H1 (cell line): ENCODE measurements around the gene CYP46A1. TPM values are rescaled to one million over a fixed set of nuclear protein-coding genes. Genes with fewer than 3 reads are reported as not detected.

Experiments used
- CTCF ChIA-PET: fragments of 300-600 bp; sonication (Branson Sonifier 250); formaldehyde crosslinking; loops from one replicate; lab custom pipeline; 2021; ENCODE audit not compliant: partially characterized antibody; lab: Charles Lee
- POLR2A ChIA-PET: fragments of 300-600 bp; sonication (Branson Sonifier 250); formaldehyde crosslinking; loops from one replicate; lab custom pipeline; 2021; ENCODE audit warnings: inconsistent platforms; ENCODE audit not compliant: partially characterized antibody; lab: Charles Lee
- DNase-seq, 2 experiments: peaks; one replicate each; pipeline versions ENCODE4 v3.0.0 to v3.0.0-alpha.2; 2010 to 2022; ENCODE audit warnings: low spot score in 2 of 2, low read depth in 1 of 2, mixed read lengths in 1 of 2
- FAIRE-seq: peaks from 2 replicates; lab custom pipeline; 2011; peaks lifted over from hg19 to GRCh38; lab: Jason Lieb, UNC
- H2AFZ ChIP-seq: 2 replicates; pipeline ENCODE4 v1.8.1; 2012; ENCODE audit warnings: low read length, inconsistent platforms
- H2AK5ac ChIP-seq: 2 replicates; pipeline ENCODE4 v1.6.1; 2013; ENCODE audit warnings: low read depth, low read length
- H2BK120ac ChIP-seq: replicated peaks from 2 replicates; pipeline ENCODE3; 2013; ENCODE audit warnings: low read depth, low read length, inconsistent platforms
- H2BK12ac ChIP-seq: 2 replicates; pipeline ENCODE4 v1.6.1; 2013; ENCODE audit warnings: low read depth, low read length
- H2BK15ac ChIP-seq: 2 replicates; pipeline ENCODE4 v1.6.1; 2013; ENCODE audit warnings: low read length
- H2BK20ac ChIP-seq: 2 replicates; pipeline ENCODE4 v1.6.1; 2013; ENCODE audit warnings: low read length
- H2BK5ac ChIP-seq: 2 replicates; pipeline ENCODE4 v1.6.1; 2013; ENCODE audit warnings: low read depth, low read length
- H3K14ac ChIP-seq: 2 replicates; pipeline ENCODE4 v1.6.1; 2013; ENCODE audit warnings: inconsistent platforms; ENCODE audit not compliant: insufficient read length
- H3K18ac ChIP-seq: 2 replicates; pipeline ENCODE4 v1.6.1; 2013; ENCODE audit warnings: low read length; ENCODE audit errors: extremely low read depth
- H3K23ac ChIP-seq: 2 replicates; pipeline ENCODE4 v1.6.1; 2013; ENCODE audit warnings: inconsistent platforms; ENCODE audit not compliant: insufficient read length
- H3K23me2 ChIP-seq: 2 replicates; pipeline ENCODE4 v1.6.1; 2013; ENCODE audit warnings: low read depth, low read length
- H3K27ac ChIP-seq: 2 replicates; pipeline ENCODE4 v1.6.1; 2011; ENCODE audit warnings: low read depth, low read length, inconsistent platforms
- H3K27me3 ChIP-seq, 4 experiments: replicated peaks in 1 of 4; 1 replicate in 1 of 4; 2 replicates in 3 of 4; pipeline versions ENCODE4 v1.6.1 to v1.8.1; 2011 to 2013; ENCODE audit warnings: low read length in 3 of 4, mild to moderate bottlenecking in 3 of 4, inconsistent platforms in 2 of 4, mixed read lengths in 2 of 4, moderate library complexity in 1 of 4; ENCODE audit not compliant: control insufficient read depth in 3 of 4, insufficient read depth in 3 of 4; ENCODE audit errors: extremely low read depth in 1 of 4
- H3K36me3 ChIP-seq, 4 experiments: 2 replicates each; pipeline versions ENCODE4 v1.6.1 to v1.8.1; 2011 to 2013; ENCODE audit warnings: mild to moderate bottlenecking in 4 of 4, low read length in 3 of 4, moderate library complexity in 2 of 4, control low read depth in 1 of 4, inconsistent platforms in 1 of 4; ENCODE audit not compliant: insufficient read depth in 4 of 4, control insufficient read depth in 2 of 4
- H3K4ac ChIP-seq: replicated peaks from 2 replicates; pipeline ENCODE3; 2013; ENCODE audit warnings: low read length, low read depth, mixed read lengths, inconsistent platforms; ENCODE audit not compliant: insufficient read length
- H3K4me1 ChIP-seq, 4 experiments: replicated peaks in 1 of 4; 1 replicate in 1 of 4; 2 replicates in 3 of 4; pipeline versions ENCODE4 v1.6.1 to v1.8.1; 2011 to 2013; ENCODE audit warnings: low read length in 3 of 4, inconsistent platforms in 2 of 4, mixed read lengths in 1 of 4; ENCODE audit not compliant: insufficient read depth in 4 of 4, control insufficient read depth in 3 of 4
- H3K4me2 ChIP-seq, 2 experiments: 2 replicates each; pipeline versions ENCODE4 v1.6.1 to v1.8.1; 2011 to 2013; ENCODE audit warnings: low read depth in 2 of 2, low read length in 2 of 2, control low read depth in 1 of 2, inconsistent platforms in 1 of 2, mild to moderate bottlenecking in 1 of 2; ENCODE audit not compliant: insufficient read depth in 1 of 2
- H3K4me3 ChIP-seq, 4 experiments: fragments of 200-600, 300-600 bp in 1 of 4; sonication (generic), shearing (Covaris generic), sonication (Bioruptor Twin) in 1 of 4; 2 replicates each; pipeline versions ENCODE4 v1.5.1 to v1.8.1; 2011 to 2016; ENCODE audit warnings: low read length in 4 of 4, low read depth in 3 of 4, control low read depth in 2 of 4, inconsistent platforms in 2 of 4, mild to moderate bottlenecking in 2 of 4, mixed read lengths in 1 of 4, moderate library complexity in 1 of 4; ENCODE audit not compliant: insufficient read depth in 2 of 4; ENCODE audit errors: extremely low read depth in 1 of 4
- H3K56ac ChIP-seq: replicated peaks from 2 replicates; pipeline ENCODE3; 2013; ENCODE audit warnings: low read depth, mild to moderate bottlenecking, mixed read lengths, low read length, inconsistent platforms; ENCODE audit not compliant: insufficient read length
- H3K79me1 ChIP-seq: 2 replicates; pipeline ENCODE4 v1.6.1; 2013; ENCODE audit warnings: low read depth, low read length, control low read depth
- H3K79me2 ChIP-seq, 2 experiments: 2 replicates each; pipeline versions ENCODE4 v1.6.1 to v1.8.1; 2012 to 2013; ENCODE audit warnings: low read length in 2 of 2, mild to moderate bottlenecking in 2 of 2, inconsistent platforms in 1 of 2; ENCODE audit not compliant: insufficient read depth in 2 of 2, control insufficient read depth in 1 of 2
- H3K9ac ChIP-seq, 4 experiments: replicated peaks in 1 of 4; 1 replicate in 1 of 4; 2 replicates in 3 of 4; pipeline versions ENCODE4 v1.6.1 to v1.8.1; 2011 to 2013; ENCODE audit warnings: low read depth in 3 of 4, low read length in 3 of 4, control low read depth in 2 of 4, mild to moderate bottlenecking in 2 of 4, moderate library complexity in 2 of 4, inconsistent platforms in 1 of 4; ENCODE audit errors: extremely low read depth in 1 of 4
- H3K9me3 ChIP-seq, 2 experiments: 2 replicates each; pipeline versions ENCODE4 v1.6.1 to v1.8.1; 2012 to 2013; ENCODE audit warnings: mild to moderate bottlenecking in 2 of 2, moderate library complexity in 2 of 2, control low read depth in 1 of 2, inconsistent platforms in 1 of 2, low read depth in 1 of 2, low read length in 1 of 2, mixed read lengths in 1 of 2; ENCODE audit not compliant: insufficient read depth in 2 of 2
- H4K20me1 ChIP-seq, 2 experiments: replicated peaks in 1 of 2; 2 replicates each; pipeline versions ENCODE3 to v1.8.1; 2011 to 2013; ENCODE audit warnings: inconsistent platforms in 2 of 2, low read length in 2 of 2, mild to moderate bottlenecking in 1 of 2; ENCODE audit not compliant: insufficient read depth in 2 of 2, control insufficient read depth in 1 of 2
- H4K5ac ChIP-seq: 2 replicates; pipeline ENCODE4 v1.6.1; 2013; ENCODE audit warnings: low read length, low read depth, mixed read lengths, inconsistent platforms; ENCODE audit not compliant: insufficient read length
- H4K8ac ChIP-seq: 2 replicates; pipeline ENCODE4 v1.8.0; 2013; ENCODE audit warnings: mild to moderate bottlenecking, moderate library complexity, low read length, inconsistent platforms; ENCODE audit not compliant: insufficient read depth; ENCODE audit errors: extremely low read depth
- H4K91ac ChIP-seq: replicated peaks from 2 replicates; pipeline ENCODE3; 2013; ENCODE audit warnings: low read length, mixed read lengths, inconsistent platforms; ENCODE audit not compliant: insufficient read length
- ASH2L ChIP-seq: fragments of 200-600, 300-600 bp; sonication (generic); IDR thresholded peaks from one replicate; pipeline ENCODE4 v1.7.1; 2017; ENCODE audit warnings: low read length
- BACH1 ChIP-seq: IDR thresholded peaks from 2 replicates; pipeline ENCODE4 v1.6.1; 2012; ENCODE audit warnings: low read length, improper control_type of control experiment
- CBX5 ChIP-seq: fragments of 300-800, 300-1000 bp; sonication (generic); IDR thresholded peaks from 2 replicates; pipeline ENCODE4 v1.7.1; 2016; ENCODE audit warnings: antibody characterized with exemption, low read length, low read depth
- CREB1 ChIP-seq: IDR thresholded peaks from 2 replicates; pipeline ENCODE4 v1.6.1; 2012; ENCODE audit warnings: inconsistent platforms
- HDAC6 ChIP-seq: IDR thresholded peaks from one replicate; pipeline ENCODE4 v1.7.1; 2012; ENCODE audit warnings: low read depth, mild to moderate bottlenecking, inconsistent platforms, low read length, moderate library complexity
- JUN ChIP-seq: IDR thresholded peaks from 2 replicates; pipeline ENCODE4 v1.6.1; 2011; ENCODE audit warnings: low read depth, mild to moderate bottlenecking, improper control_type of control experiment, low read length
- JUND ChIP-seq: IDR thresholded peaks from 2 replicates; pipeline ENCODE4 v1.6.1; 2011; ENCODE audit warnings: mild to moderate bottlenecking, improper control_type of control experiment, low read length
- KDM4A ChIP-seq: IDR thresholded peaks from one replicate; pipeline ENCODE4 v1.7.1; 2012; ENCODE audit warnings: low read depth, mild to moderate bottlenecking, moderate library complexity, low read length, inconsistent platforms; ENCODE audit not compliant: severe bottlenecking
- MAFK ChIP-seq: IDR thresholded peaks from 2 replicates; pipeline ENCODE4 v1.6.1; 2012; ENCODE audit warnings: low read depth, mild to moderate bottlenecking, improper control_type of control experiment, low read length
- POU5F1 ChIP-seq: IDR thresholded peaks from 2 replicates; pipeline ENCODE4 v1.6.1; 2011; ENCODE audit warnings: low read depth, mild to moderate bottlenecking, low read length, moderate library complexity
- SP1 ChIP-seq: IDR thresholded peaks from 2 replicates; pipeline ENCODE4 v1.6.1; 2011; ENCODE audit warnings: low read depth, low read length
- SP4 ChIP-seq: IDR thresholded peaks from 2 replicates; pipeline ENCODE4 v1.6.1; 2012; ENCODE audit warnings: low read length, inconsistent platforms
- TBP ChIP-seq: IDR thresholded peaks from 2 replicates; pipeline ENCODE4 v1.6.1; 2011; ENCODE audit warnings: low read depth, low read length, improper control_type of control experiment
- TEAD4 ChIP-seq: IDR thresholded peaks from 2 replicates; pipeline ENCODE4 v1.6.1; 2012; ENCODE audit warnings: low read depth, low read length, inconsistent platforms, mixed read lengths
- WGBS, 2 experiments: shearing (Covaris generic) in 1 of 2; methylation state at CpG; one replicate each; pipeline versions ENCODE4 v1.1.6 to v1.1.7; 2013 to 2015; ENCODE audit warnings: low lambda C conversion rate in 2 of 2, mixed read lengths in 2 of 2, inconsistent platforms in 1 of 2, low coverage in 1 of 2, missing lambda C conversion rate in 1 of 2; ENCODE audit not compliant: insufficient replicate concordance in 2 of 2, insufficient coverage in 1 of 2, insufficient read length in 1 of 2; ENCODE audit errors: extremely low coverage in 1 of 2, missing lambda C conversion rate in 1 of 2; 5-methylcytosine and 5-hydroxymethylcytosine counted together
- polyA plus RNA-seq, 7 experiments: library from polyadenylated mRNA; depleted of rRNA in 3 of 7; stranded (reverse) in 5 of 7; unstranded in 2 of 7; fragments of >200 nt in 5 of 7; fragments of 200-250 nt in 2 of 7; gene quantifications; 1 replicate in 5 of 7; 2 replicates in 1 of 7; 4 replicates in 1 of 7; pipeline versions ENCODE4 v1.2.1 to v1.2.3, GENCODE V29; 2011 to 2013; ENCODE audit warnings: missing spikeins in 2 of 7, mixed read lengths in 2 of 7
- total RNA-seq: library from RNA; stranded (reverse); fragmentation: NEBNext Ultra II Directional; extraction: Animal tissue kit (Norgen Biotek cat#: 25700); gene quantifications from 2 replicates; pipeline ENCODE4 v1.2.1, GENCODE V29; 2021
- TF ChIP-seq, protein P1 (sequence below): IDR thresholded peaks from 2 replicates; pipeline ENCODE4 v1.6.1; 2012; ENCODE audit warnings: inconsistent platforms

The CYP46A1 gene
- total and polyA plus RNA-seq, 2 of the 8 experiments (the other 6 are each of a cell fraction or from before 2014, with no cell fraction given) = 0.41 to 1.3 TPM

DNA sequence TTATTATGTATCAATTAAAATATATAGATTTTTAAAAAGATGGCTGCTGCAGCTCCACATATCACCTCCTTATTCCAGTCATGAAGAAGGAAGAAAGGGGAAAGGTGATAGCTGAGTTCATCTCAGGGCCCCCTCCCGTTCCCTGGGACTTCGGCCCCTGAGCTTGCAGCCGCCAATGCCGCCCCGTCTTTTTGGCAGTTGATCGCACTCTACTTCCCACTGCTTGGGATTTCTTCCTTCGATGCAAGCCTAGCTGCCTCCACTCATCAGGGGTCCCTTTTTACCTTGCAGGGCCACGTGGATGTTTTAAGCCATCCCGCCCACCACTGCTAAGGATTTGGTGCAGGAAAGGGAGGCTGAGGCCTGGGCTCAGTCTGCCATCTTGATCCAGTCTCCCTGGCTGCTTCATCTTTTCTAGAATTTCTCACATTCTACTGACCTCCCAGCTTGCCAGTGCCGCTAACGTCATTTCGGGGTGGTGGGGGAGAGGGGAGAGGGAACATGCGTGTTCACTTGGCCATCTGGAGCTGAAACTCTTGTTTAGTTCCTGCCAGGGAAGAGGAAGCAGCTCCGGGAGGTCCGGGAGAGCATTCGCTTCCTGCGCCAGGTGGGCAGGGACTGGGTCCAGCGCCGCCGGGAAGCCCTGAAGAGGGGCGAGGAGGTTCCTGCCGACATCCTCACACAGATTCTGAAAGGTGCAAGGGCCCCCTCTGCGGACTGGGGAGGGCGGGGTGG is 31.3 kb downstream of the CYP46A1 start:
- Histone ChIP-seq H4K20me1 (no peaks in the 10 kb centered on the region), H3K14ac (no peak overlapping the region), H2BK5ac (no peak overlapping the region), H4K91ac (no peak overlapping the region), H4K8ac (peak overlapping the region; percentile 14; the same call in 1 of the 2 replicates), H2BK120ac (no peak overlapping the region), H3K4me1 (peaks cover 0 to 2% (median 0%) of the 10 kb centered on the region in 4 experiments; a peak in 3 of 7 replicates), H2BK20ac (no peak overlapping the region), H3K4me2 (no peak overlapping the region), H3K4ac (no peak overlapping the region), H3K56ac (no peak overlapping the region), H3K23me2 (no peaks in the 10 kb centered on the region), H4K5ac (no peak overlapping the region), H3K23ac (no peak overlapping the region), H2AFZ (no peak overlapping the region; the same call in 1 of the 2 replicates), H3K18ac (no peak overlapping the region), H2BK12ac (no peak overlapping the region), H3K27me3 (no peaks in the 10 kb centered on the region), H3K79me1 (no peaks in the 10 kb centered on the region), H2BK15ac (no peak overlapping the region), H3K9me3 (no peaks in the 10 kb centered on the region; a peak in 1 of 4 replicates), H3K4me3 (no peak overlapping the region), H3K36me3 (no peaks in the 10 kb centered on the region), H3K27ac (no peak overlapping the region), H2AK5ac (no peak overlapping the region), H3K9ac (no peak overlapping the region), H3K79me2 (no peaks in the 10 kb centered on the region)
- POLR2A ChIA-PET = interaction anchor here (1.0 kb wide), 1 partner anchor 8 kb away, joined by 3 read pairs; no protein-coding TSS in a partner anchor
- FAIRE-seq (no peak), DNase-seq (peak in 1 of 2 experiments; percentile 42)
- CTCF ChIA-PET = interaction anchor here (0.6 to 5.1 kb wide), 9 partner anchors 10 to 365 kb away, joined by 3 to 36 read pairs (median 3); no protein-coding TSS in a partner anchor
- 88% methylated on average over 24 of the region's 24 CpGs; no CpG with 5 or more reads in 1 of the 2 experiments for WGBS, 2 experiments
- no peak for TF ChIP-seq TBP
- no peak for TF ChIP-seq POU5F1
- TF ChIP-seq SP4 = no peak
- TF ChIP-seq TEAD4 = no peak
- no peak for TF ChIP-seq KDM4A
- TF ChIP-seq, protein P1, sequence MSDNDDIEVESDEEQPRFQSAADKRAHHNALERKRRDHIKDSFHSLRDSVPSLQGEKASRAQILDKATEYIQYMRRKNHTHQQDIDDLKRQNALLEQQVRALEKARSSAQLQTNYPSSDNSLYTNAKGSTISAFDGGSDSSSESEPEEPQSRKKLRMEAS = no peak
- no peak for TF ChIP-seq JUN
- no peak for TF ChIP-seq MAFK
- TF ChIP-seq BACH1 = no peak
- TF ChIP-seq CBX5 = no peak
- TF ChIP-seq ASH2L = no peak
- no peak for TF ChIP-seq SP1
- no peak for TF ChIP-seq JUND
- no peak for TF ChIP-seq HDAC6
- TF ChIP-seq CREB1 = no peak
